SK-N-MC (cell line): Measurements from ENCODE around the gene ZNF443.
"Not testable (repeated sequence)": the region's sequence is repeated elsewhere in the genome, so short reads cannot be mapped to it uniquely, and the experiment has no call there.

Experiments used
- DNase-seq: peaks from one replicate; pipeline ENCODE4 v3.0.0-alpha.2; 2011; ENCODE audit warnings: low read depth, low spot score
- H3K27ac ChIP-seq: fragments of 200-600 bp; sonication (generic); 2 replicates; pipeline ENCODE4 v1.5.1; 2016; ENCODE audit warnings: mixed run types
- H3K36me3 ChIP-seq: fragments of 200-600 bp; sonication (generic); 2 replicates; pipeline ENCODE4 v1.6.1; 2017; ENCODE audit warnings: antibody characterized with exemption, low read length, mixed read lengths; ENCODE audit not compliant: insufficient read depth
- H3K4me3 ChIP-seq: fragments of 200-600 bp; sonication (generic); 2 replicates; pipeline ENCODE4 v1.5.1; 2016
- H3K9ac ChIP-seq: fragments of 200-600 bp; sonication (generic); 2 replicates; pipeline ENCODE4 v1.8.0; 2017; ENCODE audit warnings: mixed run types, mixed read lengths; ENCODE audit not compliant: insufficient read length
- H3K9me3 ChIP-seq: fragments of 200-600 bp; sonication (generic); 2 replicates; pipeline ENCODE4 v1.6.1; 2017; ENCODE audit warnings: low read depth, mild to moderate bottlenecking, antibody characterized with exemption, low read length, moderate library complexity, mixed read lengths
- EZH2 ChIP-seq: fragments of 200-600 bp; sonication (generic); IDR thresholded peaks from one replicate; pipeline ENCODE4 v1.6.1; 2017; ENCODE audit warnings: antibody characterized with exemption
- FOXP2 ChIP-seq: optimal IDR thresholded peaks from 2 replicates; pipeline ENCODE3; 2011; ENCODE audit warnings: mild to moderate bottlenecking, moderate library complexity; ENCODE audit not compliant: insufficient read depth; ENCODE audit errors: extremely low read length, control extremely low read depth
- POLR2AphosphoS5 ChIP-seq: IDR thresholded peaks from 2 replicates; pipeline ENCODE4 v1.6.1; 2012; ENCODE audit warnings: mild to moderate bottlenecking, low read depth, low read length, borderline replicate concordance

ZNF443 gene

GRCh38 chr19:12478234-12478941, 37.6 kb upstream of the ZNF443 start:
- no peak overlapping the region for H3K9ac ChIP-seq
- TF ChIP-seq EZH2 (no peak), FOXP2 (no peak), POLR2AphosphoS5 (no peak)
- DNase-seq, result no peak
- H3K9me3 ChIP-seq, result peaks cover 5% of the 10 kb centered on the region; the same call in 1 of the 2 replicates
- no peak overlapping the region for H3K27ac ChIP-seq
- no peaks in the 10 kb centered on the region for H3K36me3 ChIP-seq
- H3K4me3 ChIP-seq, result no peak overlapping the region

- peaks cover 14% of the 10 kb centered on the region; the same call in 1 of the 2 replicates for H3K9me3 ChIP-seq
- not testable (repeated sequence) for H3K27ac ChIP-seq, H3K9ac ChIP-seq, DNase-seq, H3K4me3 ChIP-seq, H3K36me3 ChIP-seq
These were observed 26.8 kb upstream of the ZNF443 start for GRCh38 chr19:12467651-12468050.

GRCh38 chr19:12465211-12465610, 24.4 kb upstream of the ZNF443 start:
- H3K9me3 ChIP-seq, result peaks cover 14% of the 10 kb centered on the region; the same call in 1 of the 2 replicates
- no peak overlapping the region for H3K9ac ChIP-seq
- peaks cover 8% of the 10 kb centered on the region; the same call in 1 of the 2 replicates for H3K36me3 ChIP-seq
- H3K4me3 ChIP-seq, result no peak overlapping the region
- TF ChIP-seq POLR2AphosphoS5, result no peak
- TF ChIP-seq FOXP2, result no peak
- TF ChIP-seq EZH2, result no peak
- no peak overlapping the region for H3K27ac ChIP-seq
- DNase-seq, result no peak

GRCh38 chr19:12464769-12465168, 23.9 kb upstream of the ZNF443 start:
- peaks cover 14% of the 10 kb centered on the region; the same call in 1 of the 2 replicates for H3K9me3 ChIP-seq
- no peak overlapping the region for H3K9ac ChIP-seq
- no peak for DNase-seq
- no peak for TF ChIP-seq EZH2
- no peak for TF ChIP-seq FOXP2
- TF ChIP-seq POLR2AphosphoS5, result no peak
- H3K27ac ChIP-seq, result no peak overlapping the region
- H3K36me3 ChIP-seq, result peaks cover 8% of the 10 kb centered on the region; the same call in 1 of the 2 replicates
- no peak overlapping the region for H3K4me3 ChIP-seq

GRCh38 chr19:12464139-12464538, 23.3 kb upstream of the ZNF443 start:
- not testable (repeated sequence) for H3K36me3 ChIP-seq, DNase-seq, H3K9ac ChIP-seq, H3K27ac ChIP-seq, H3K4me3 ChIP-seq
- H3K9me3 ChIP-seq, result peaks cover 14% of the 10 kb centered on the region; the same call in 1 of the 2 replicates

- Histone ChIP-seq H3K36me3 (no peaks in the 10 kb centered on the region), H3K27ac (no peak overlapping the region), H3K9ac (no peak overlapping the region), H3K4me3 (no peak overlapping the region), H3K9me3 (no peaks in the 10 kb centered on the region)
- DNase-seq, result no peak
- TF ChIP-seq POLR2AphosphoS5 (no peak), EZH2 (no peak), FOXP2 (no peak)
These were observed 12.7 kb upstream of the ZNF443 start for GRCh38 chr19:12453495-12453894.

- TF ChIP-seq EZH2 (no peak), POLR2AphosphoS5 (no peak), FOXP2 (no peak)
- Histone ChIP-seq H3K9ac (no peak overlapping the region), H3K27ac (no peak overlapping the region), H3K4me3 (no peak overlapping the region), H3K36me3 (no peaks in the 10 kb centered on the region), H3K9me3 (no peaks in the 10 kb centered on the region)
- no peak for DNase-seq
These were observed 10.0 kb upstream of the ZNF443 start for GRCh38 chr19:12450844-12451243.

- Histone ChIP-seq H3K9ac (no peak overlapping the region), H3K9me3 (no peaks in the 10 kb centered on the region), H3K27ac (no peak overlapping the region), H3K36me3 (no peaks in the 10 kb centered on the region), H3K4me3 (no peak overlapping the region)
- no peak for DNase-seq
- TF ChIP-seq FOXP2 (no peak), POLR2AphosphoS5 (no peak), EZH2 (no peak)
These were observed 8.0 kb upstream of the ZNF443 start for GRCh38 chr19:12448808-12449207.

GRCh38 chr19:12439686-12440540, 908 bp downstream of the ZNF443 start:
- not testable (repeated sequence) for H3K36me3 ChIP-seq, H3K27ac ChIP-seq, H3K9ac ChIP-seq, H3K9me3 ChIP-seq, DNase-seq
- peak overlapping the region; percentile 82 for H3K4me3 ChIP-seq

- H3K27ac ChIP-seq, H3K36me3 ChIP-seq, DNase-seq, H3K9ac ChIP-seq, H3K9me3 ChIP-seq, H3K4me3 ChIP-seq: not testable (repeated sequence)
These were observed 10.0 kb downstream of the ZNF443 start for GRCh38 chr19:12430726-12431299.
